ENCODE data around the gene LGALS7B. TPM values are rescaled to one million over a fixed set of nuclear protein-coding genes. Genes with fewer than 3 reads are reported as not detected.

Gene LGALS7B
- total RNA-seq, 1 experiment from 2014 or later: 1.2 TPM

GRCh38 chr19:38766276-38767047, 22.5 kb upstream of the LGALS7B start:
- TF ChIP-seq SMAD3 (CRISPR knock-in tag; IDR thresholded peaks at IDR 0.05; ENCODE audit: borderline replicate concordance) (no peak), TP53 (CRISPR knock-in tag; IDR thresholded peaks at IDR 0.05) (no peak), HMGA2 (CRISPR knock-in tag; IDR thresholded peaks at IDR 0.05) (peak; percentile 32; the same call in 1 of the 2 replicates), TEAD4 (CRISPR knock-in tag; IDR thresholded peaks at IDR 0.05) (no peak), ZNF317 (CRISPR knock-in tag; IDR thresholded peaks at IDR 0.05; ENCODE audit: borderline replicate concordance, low read depth) (no peak)
- TF ChIP-seq, protein P1, sequence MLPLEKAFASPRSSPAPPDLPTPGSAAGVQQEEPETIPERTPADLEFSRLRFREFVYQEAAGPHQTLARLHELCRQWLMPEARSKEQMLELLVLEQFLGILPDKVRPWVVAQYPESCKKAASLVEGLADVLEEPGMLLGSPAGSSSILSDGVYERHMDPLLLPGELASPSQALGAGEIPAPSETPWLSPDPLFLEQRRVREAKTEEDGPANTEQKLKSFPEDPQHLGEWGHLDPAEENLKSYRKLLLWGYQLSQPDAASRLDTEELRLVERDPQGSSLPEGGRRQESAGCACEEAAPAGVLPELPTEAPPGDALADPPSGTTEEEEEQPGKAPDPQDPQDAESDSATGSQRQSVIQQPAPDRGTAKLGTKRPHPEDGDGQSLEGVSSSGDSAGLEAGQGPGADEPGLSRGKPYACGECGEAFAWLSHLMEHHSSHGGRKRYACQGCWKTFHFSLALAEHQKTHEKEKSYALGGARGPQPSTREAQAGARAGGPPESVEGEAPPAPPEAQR (CRISPR knock-in tag; IDR thresholded peaks at IDR 0.05): no peak
- Mint-ChIP-seq H3K4me1 (peaks cover 4% of the 10 kb centered on the region), H3K36me3 (no peaks in the 10 kb centered on the region), H3K27me3 (ENCODE audit: low read depth) (peaks cover 12% of the 10 kb centered on the region), H3K9me3 (peaks cover 3% of the 10 kb centered on the region; the same call in 1 of the 2 replicates), H3K4me3 (no peak overlapping the region), H3K27ac (no peak overlapping the region)
- ATAC-seq (no peak), DNase-seq (ENCODE audit: low spot score) (no peak)
- CTCF ChIA-PET: no interaction called here
- POLR2A ChIA-PET: no interaction called here

- ATAC-seq (peak; percentile 72), DNase-seq (ENCODE audit: low spot score) (peak; percentile 92)
- ChIA-PET POLR2A (interaction anchor here (0.6 to 1.2 kb wide), 3 partner anchors 32 to 83 kb away, joined by 3 to 4 read pairs (median 4); no protein-coding TSS in a partner anchor), CTCF (interaction anchor here (0.5 to 1.7 kb wide), 44 partner anchors 9 to 893 kb away, joined by 3 to 27 read pairs (median 5); partner anchors contain the start of genes ACTN4, CAPN12, CCER2 and ECH1)
- no peaks in the 10 kb centered on the region for H3K36me3 Mint-ChIP-seq
- H3K4me3 Mint-ChIP-seq: peak overlapping the region; percentile 44
- H3K27me3 Mint-ChIP-seq (ENCODE audit: low read depth): peaks cover 9% of the 10 kb centered on the region
- H3K9me3 Mint-ChIP-seq: peaks cover 3% of the 10 kb centered on the region; the same call in 1 of the 2 replicates
- peaks cover 4% of the 10 kb centered on the region for H3K4me1 Mint-ChIP-seq
- no peak overlapping the region for H3K27ac Mint-ChIP-seq
- TF ChIP-seq, protein P2, sequence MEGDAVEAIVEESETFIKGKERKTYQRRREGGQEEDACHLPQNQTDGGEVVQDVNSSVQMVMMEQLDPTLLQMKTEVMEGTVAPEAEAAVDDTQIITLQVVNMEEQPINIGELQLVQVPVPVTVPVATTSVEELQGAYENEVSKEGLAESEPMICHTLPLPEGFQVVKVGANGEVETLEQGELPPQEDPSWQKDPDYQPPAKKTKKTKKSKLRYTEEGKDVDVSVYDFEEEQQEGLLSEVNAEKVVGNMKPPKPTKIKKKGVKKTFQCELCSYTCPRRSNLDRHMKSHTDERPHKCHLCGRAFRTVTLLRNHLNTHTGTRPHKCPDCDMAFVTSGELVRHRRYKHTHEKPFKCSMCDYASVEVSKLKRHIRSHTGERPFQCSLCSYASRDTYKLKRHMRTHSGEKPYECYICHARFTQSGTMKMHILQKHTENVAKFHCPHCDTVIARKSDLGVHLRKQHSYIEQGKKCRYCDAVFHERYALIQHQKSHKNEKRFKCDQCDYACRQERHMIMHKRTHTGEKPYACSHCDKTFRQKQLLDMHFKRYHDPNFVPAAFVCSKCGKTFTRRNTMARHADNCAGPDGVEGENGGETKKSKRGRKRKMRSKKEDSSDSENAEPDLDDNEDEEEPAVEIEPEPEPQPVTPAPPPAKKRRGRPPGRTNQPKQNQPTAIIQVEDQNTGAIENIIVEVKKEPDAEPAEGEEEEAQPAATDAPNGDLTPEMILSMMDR (IDR thresholded peaks at IDR 0.05): peak; percentile 86
- TF ChIP-seq, protein P3, sequence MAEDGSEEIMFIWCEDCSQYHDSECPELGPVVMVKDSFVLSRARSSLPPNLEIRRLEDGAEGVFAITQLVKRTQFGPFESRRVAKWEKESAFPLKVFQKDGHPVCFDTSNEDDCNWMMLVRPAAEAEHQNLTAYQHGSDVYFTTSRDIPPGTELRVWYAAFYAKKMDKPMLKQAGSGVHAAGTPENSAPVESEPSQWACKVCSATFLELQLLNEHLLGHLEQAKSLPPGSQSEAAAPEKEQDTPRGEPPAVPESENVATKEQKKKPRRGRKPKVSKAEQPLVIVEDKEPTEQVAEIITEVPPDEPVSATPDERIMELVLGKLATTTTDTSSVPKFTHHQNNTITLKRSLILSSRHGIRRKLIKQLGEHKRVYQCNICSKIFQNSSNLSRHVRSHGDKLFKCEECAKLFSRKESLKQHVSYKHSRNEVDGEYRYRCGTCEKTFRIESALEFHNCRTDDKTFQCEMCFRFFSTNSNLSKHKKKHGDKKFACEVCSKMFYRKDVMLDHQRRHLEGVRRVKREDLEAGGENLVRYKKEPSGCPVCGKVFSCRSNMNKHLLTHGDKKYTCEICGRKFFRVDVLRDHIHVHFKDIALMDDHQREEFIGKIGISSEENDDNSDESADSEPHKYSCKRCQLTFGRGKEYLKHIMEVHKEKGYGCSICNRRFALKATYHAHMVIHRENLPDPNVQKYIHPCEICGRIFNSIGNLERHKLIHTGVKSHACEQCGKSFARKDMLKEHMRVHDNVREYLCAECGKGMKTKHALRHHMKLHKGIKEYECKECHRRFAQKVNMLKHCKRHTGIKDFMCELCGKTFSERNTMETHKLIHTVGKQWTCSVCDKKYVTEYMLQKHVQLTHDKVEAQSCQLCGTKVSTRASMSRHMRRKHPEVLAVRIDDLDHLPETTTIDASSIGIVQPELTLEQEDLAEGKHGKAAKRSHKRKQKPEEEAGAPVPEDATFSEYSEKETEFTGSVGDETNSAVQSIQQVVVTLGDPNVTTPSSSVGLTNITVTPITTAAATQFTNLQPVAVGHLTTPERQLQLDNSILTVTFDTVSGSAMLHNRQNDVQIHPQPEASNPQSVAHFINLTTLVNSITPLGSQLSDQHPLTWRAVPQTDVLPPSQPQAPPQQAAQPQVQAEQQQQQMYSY (CRISPR knock-in tag; IDR thresholded peaks at IDR 0.05): peak; percentile 61
- peak; percentile 74; the same call in 1 of the 2 replicates for TF ChIP-seq ATF1 (CRISPR knock-in tag; IDR thresholded peaks at IDR 0.05)
- no peak for TF ChIP-seq ZNF219 (CRISPR knock-in tag; IDR thresholded peaks at IDR 0.05; ENCODE audit: borderline replicate concordance)
- no peak for TF ChIP-seq NR1H2 (CRISPR knock-in tag; IDR thresholded peaks at IDR 0.05)
- TF ChIP-seq GTF2I (CRISPR knock-in tag; conservative IDR thresholded peaks at IDR 0.05): no peak
- TF ChIP-seq TP53 (CRISPR knock-in tag; IDR thresholded peaks at IDR 0.05): 0 out of 2 replicates have a peak, but pooled peaks have one; percentile 27
- TF ChIP-seq ZBTB43 (CRISPR knock-in tag; IDR thresholded peaks at IDR 0.05): no peak
- TF ChIP-seq E2F5 (CRISPR knock-in tag; IDR thresholded peaks at IDR 0.05): peak; percentile 72; the same call in 1 of the 2 replicates
- no peak for TF ChIP-seq NFE2L1 (CRISPR knock-in tag; IDR thresholded peaks at IDR 0.05)
- TF ChIP-seq JUN (CRISPR knock-in tag; IDR thresholded peaks at IDR 0.05): no peak
- no peak for TF ChIP-seq RORB (CRISPR knock-in tag; IDR thresholded peaks at IDR 0.05)
- TF ChIP-seq ESRRA (CRISPR knock-in tag; IDR thresholded peaks at IDR 0.05; ENCODE audit: borderline replicate concordance): 0 out of 2 replicates have a peak, but pooled peaks have one; percentile 56
- TF ChIP-seq, protein P1 (CRISPR knock-in tag; IDR thresholded peaks at IDR 0.05): no peak
- TF ChIP-seq GABPB1 (CRISPR knock-in tag; IDR thresholded peaks at IDR 0.05): no peak
- TF ChIP-seq EMX1 (CRISPR knock-in tag; IDR thresholded peaks at IDR 0.05): no peak
- TF ChIP-seq USF1 (CRISPR knock-in tag; IDR thresholded peaks at IDR 0.05): peak; percentile 43; the same call in 1 of the 2 replicates
- no peak for TF ChIP-seq KAT7 (CRISPR knock-in tag; IDR thresholded peaks at IDR 0.05; ENCODE audit: borderline replicate concordance)
These were observed 19.3 kb upstream of the LGALS7B start for GRCh38 chr19:38769635-38770211.
